K562 (cell line): ENCODE results near the gene MAN1A1. TPM values are rescaled to one million over a fixed set of nuclear protein-coding genes. Genes with fewer than 3 reads are reported as not detected.
A peak's percentile ranks its signal among the peaks of the same experiment; 100 is the strongest.

Experiments used
- ATAC-seq: fragments of 200-7000 bp; cut with Tn5 transposase; 3 replicates; pipeline ENCODE4 v1.9.1; 2020; ENCODE audit warnings: moderate library complexity
- BruUV-seq: library from RNA; stranded (reverse); fragments of 400-500 nt; replicated peaks from 2 replicates; lab custom pipeline; 2021; lab: Mats Ljungman, UMichigan
- CTCF ChIA-PET: fragments of 300-600 bp; formaldehyde crosslinking; extraction: SDS; loops from one replicate; lab custom pipeline; 2021; ENCODE audit warnings: low intra/inter-chr PET ratio; lab: Yijun Ruan, JAX
- POLR2A ChIA-PET: fragments of 300-600, 350-650 bp; sonication (Branson Sonifier 250); formaldehyde crosslinking; extraction: SDS; loops from one replicate; lab custom pipeline; 2021; ENCODE audit warnings: antibody characterized with exemption, inconsistent platforms; lab: Yijun Ruan, JAX
- DNase-seq, 4 experiments: peaks; one replicate each; pipeline versions ENCODE4 v3.0.0 to v3.0.0-alpha.2; 2011 to 2018; ENCODE audit warnings: low spot score in 3 of 4, mixed read lengths in 3 of 4; ENCODE audit errors: extremely low read depth in 1 of 4
- FAIRE-seq: peaks from 2 replicates; lab custom pipeline; 2011; peaks lifted over from hg19 to GRCh38; lab: Jason Lieb, UNC
- H2AFZ ChIP-seq: 2 replicates; pipeline ENCODE4 v1.6.0; 2011; ENCODE audit warnings: low read depth, low read length, control low read depth, inconsistent platforms
- H3K27ac ChIP-seq: fragments of 200-600 bp; 3 replicates; pipeline ENCODE4 v1.8.0; 2011; ENCODE audit warnings: low read depth, mild to moderate bottlenecking, control low read depth, inconsistent platforms, low read length, moderate library complexity, mixed read lengths; ENCODE audit errors: extremely low read depth
- H3K27me3 ChIP-seq, 2 experiments: fragments of 300-600 bp in 1 of 2; 2 replicates in 1 of 2; 3 replicates in 1 of 2; pipeline versions ENCODE4 v1.6.0 to v1.8.0; 2011; ENCODE audit warnings: inconsistent platforms in 2 of 2, low read length in 2 of 2, mild to moderate bottlenecking in 1 of 2, mixed read lengths in 1 of 2, moderate library complexity in 1 of 2; ENCODE audit not compliant: control insufficient read depth in 2 of 2, insufficient read depth in 2 of 2
- H3K36me3 ChIP-seq: fragments of 300-600 bp; 3 replicates; pipeline ENCODE4 v1.8.0; 2011; ENCODE audit warnings: mild to moderate bottlenecking, low read length, inconsistent platforms; ENCODE audit not compliant: control insufficient read depth, insufficient read depth
- H3K4me1 ChIP-seq, 2 experiments: fragments of 200-600 bp in 1 of 2; replicated peaks in 1 of 2; 2 replicates in 1 of 2; 3 replicates in 1 of 2; pipeline versions ENCODE4 v1.5.1 to v1.8.0; 2011; ENCODE audit warnings: inconsistent platforms in 2 of 2, low read length in 2 of 2, mild to moderate bottlenecking in 1 of 2, mixed read lengths in 1 of 2, moderate library complexity in 1 of 2; ENCODE audit not compliant: control insufficient read depth in 2 of 2, insufficient read depth in 2 of 2
- H3K4me2 ChIP-seq: 2 replicates; pipeline ENCODE4 v1.6.1; 2011; ENCODE audit warnings: low read length, control low read depth, inconsistent platforms, mixed read lengths; ENCODE audit not compliant: insufficient read depth
- H3K4me3 ChIP-seq: fragments of 200-600 bp; sonication (generic), shearing (Covaris generic); 2 replicates; pipeline ENCODE4 v1.5.1; 2016; ENCODE audit warnings: control low read depth, inconsistent platforms
- H3K79me2 ChIP-seq: fragments of 200-600 bp; 3 replicates; pipeline ENCODE4 v1.8.0; 2011; ENCODE audit warnings: low read length, inconsistent platforms; ENCODE audit not compliant: control insufficient read depth, insufficient read depth
- H3K9ac ChIP-seq, 2 experiments: 2 replicates each; pipeline versions ENCODE4 v1.6.0 to v1.6.1; 2011; ENCODE audit warnings: low read depth in 2 of 2, low read length in 2 of 2, control low read depth in 1 of 2, inconsistent platforms in 1 of 2, mild to moderate bottlenecking in 1 of 2, mixed read lengths in 1 of 2; ENCODE audit not compliant: insufficient read depth in 1 of 2
- H3K9me1 ChIP-seq: one replicate; pipeline ENCODE4 v1.6.0; 2011; ENCODE audit warnings: inconsistent platforms, mild to moderate bottlenecking, low read length, moderate library complexity; ENCODE audit not compliant: control insufficient read depth, insufficient read depth
- H3K9me3 ChIP-seq: replicated peaks from 2 replicates; pipeline ENCODE4 v1.5.1; 2011; ENCODE audit warnings: low read depth, low read length, inconsistent platforms; ENCODE audit not compliant: control insufficient read depth, insufficient read depth
- H4K20me1 ChIP-seq: replicated peaks from 2 replicates; pipeline ENCODE4 v1.6.1; 2011; ENCODE audit warnings: low read length, inconsistent platforms, mixed read lengths; ENCODE audit not compliant: control insufficient read depth, insufficient read depth
- C11orf30 ChIP-seq: fragments of 450-650 bp; IDR thresholded peaks from 2 replicates; pipeline ENCODE4 v1.6.1; 2016; ENCODE audit warnings: low read depth, mild to moderate bottlenecking
- DNMT1 ChIP-seq: fragments of 450-650 bp; IDR thresholded peaks from 2 replicates; pipeline ENCODE4 v1.6.1; 2016; ENCODE audit warnings: antibody characterized with exemption, mild to moderate bottlenecking
- EP400 ChIP-seq: fragments of 450-650 bp; IDR thresholded peaks from 2 replicates; pipeline ENCODE4 v1.6.1; 2017; ENCODE audit warnings: antibody characterized with exemption, mild to moderate bottlenecking, moderate library complexity
- LCOR ChIP-seq: sonication (generic); formaldehyde crosslinking; IDR thresholded peaks from 2 replicates; pipeline ENCODE4 v1.8.0; 2022; ENCODE audit warnings: mild to moderate bottlenecking, missing genetic modification reagents
- MAFG ChIP-seq: fragments of 450-650 bp; conservative IDR thresholded peaks from 2 replicates; pipeline ENCODE4 v1.6.1; 2016; ENCODE audit warnings: missing genetic modification characterization, missing compliant biosample characterization
- SREBF1 ChIP-seq: fragments of 150-350 bp; IDR thresholded peaks from 2 replicates; pipeline ENCODE4 v1.6.1; 2014; ENCODE audit warnings: antibody characterized with exemption, low read depth, low read length, borderline replicate concordance
- TBL1XR1 ChIP-seq, 2 experiments: IDR thresholded peaks; 2 replicates each; pipeline ENCODE4 v1.6.1; 2012; ENCODE audit warnings: improper control_type of control experiment in 2 of 2, low read length in 2 of 2, mild to moderate bottlenecking in 1 of 2
- TBP ChIP-seq: optimal IDR thresholded peaks from 2 replicates; pipeline ENCODE3; 2011; ENCODE audit warnings: low read depth, low read length, improper control_type of control experiment
- ZNF316 ChIP-seq: fragments of 450-650 bp; IDR thresholded peaks from 2 replicates; pipeline ENCODE4 v1.6.1; 2016
- WGBS: fragments of 100-300 bp; shearing (Covaris generic); methylation state at CpG from one replicate; pipeline ENCODE4 v1.1.6; 2016; ENCODE audit warnings: low coverage, mixed read lengths; ENCODE audit not compliant: insufficient coverage; ENCODE audit errors: missing lambda C conversion rate; 5-methylcytosine and 5-hydroxymethylcytosine counted together
- in situ Hi-C: fragments of 300-500 bp; cut with MboI; formaldehyde crosslinking; loops from 4 replicates; pipeline ENCODE4 v1.15.0; 2018; ENCODE audit warnings: inconsistent platforms, mixed read lengths
- intact Hi-C: fragments of 100-400 bp; cut with micrococcal nuclease; formaldehyde crosslinking; loops from 2 replicates; pipeline ENCODE4 v1.14.2; 2022
- polyA plus RNA-seq, 8 experiments: library from polyadenylated mRNA; depleted of rRNA in 4 of 8; stranded (reverse) in 5 of 8; unstranded in 3 of 8; fragments of >200 nt; fragmentation: Nextera tagmentation in 2 of 8; fragmentation: Illumina TruSeq in 1 of 8; extraction: Ambion mirVana in 2 of 8; extraction: Trizol in 1 of 8; gene quantifications; 2 replicates each; pipeline versions ENCODE4 v1.2.1 to v1.2.3, GENCODE V29; 2011 to 2014; ENCODE audit warnings: inconsistent platforms in 1 of 8, missing spikeins in 1 of 8
- total RNA-seq, 7 experiments: library from RNA; depleted of rRNA in 6 of 7; stranded (reverse); fragments of >200 nt in 6 of 7; fragmentation: Illumina TruSeq in 2 of 7; extraction: Trizol in 2 of 7; gene quantifications; 2 replicates each; pipeline versions ENCODE4 v1.2.1 to v1.2.3, GENCODE V29; 2011 to 2021; ENCODE audit warnings: low replicate concordance in 1 of 7
- TF ChIP-seq, protein P1 (sequence below), 2 experiments: fragments of 150-350 bp in 1 of 2; IDR thresholded peaks; 2 replicates each; pipeline ENCODE4 v1.6.1; 2012 to 2016; ENCODE audit warnings: low read depth in 2 of 2, low read length in 2 of 2, mild to moderate bottlenecking in 1 of 2, moderate library complexity in 1 of 2

Gene MAN1A1
- total and polyA plus RNA-seq, 9 of the 15 experiments (the other 6 are each of a cell fraction or from before 2014, with no cell fraction given) = 24.5 to 78.4 (median 59.7) TPM

DNA sequence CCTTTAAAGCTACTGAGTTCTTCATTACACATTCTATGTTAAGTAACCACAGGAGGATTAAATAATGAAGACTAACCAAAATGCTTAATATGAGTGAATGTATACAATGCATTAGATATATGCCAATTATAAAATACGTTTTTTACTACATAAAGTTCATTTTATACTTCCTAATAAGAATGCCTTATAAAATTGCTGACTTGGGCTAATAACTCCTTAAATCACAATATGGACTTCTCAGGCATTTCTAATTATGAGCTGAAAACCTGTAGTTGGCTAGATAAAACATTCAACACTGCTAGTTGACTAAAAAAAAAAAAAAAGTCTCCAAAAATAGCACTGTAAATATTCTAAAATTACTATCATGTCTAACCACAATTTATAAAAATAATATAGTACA lies 11.8 kb downstream of the MAN1A1 start:
- Histone ChIP-seq H3K27me3 (no peaks in the 10 kb centered on the region), H3K4me3 (no peak overlapping the region), H3K27ac (no peak overlapping the region), H3K4me1 (peaks cover 5 to 63% of the 10 kb centered on the region in 2 experiments; a peak in 4 of 5 replicates), H3K36me3 (peaks cover 92% of the 10 kb centered on the region), H3K9ac (no peak overlapping the region), H3K9me1 (no peaks in the 10 kb centered on the region), H3K9me3 (no peaks in the 10 kb centered on the region), H3K79me2 (peaks cover 99% of the 10 kb centered on the region), H2AFZ (no peak overlapping the region), H4K20me1 (peaks cover 31% of the 10 kb centered on the region), H3K4me2 (no peak overlapping the region)
- ATAC-seq (no peak), DNase-seq (no peak), FAIRE-seq (no peak)
- 53% methylated on average over 1 of the region's 1 CpG for WGBS
- BruUV-seq = no TSS peak
- ChIA-PET CTCF (no interaction called here), POLR2A (interaction anchor here (1.2 to 2.3 kb wide), 3 partner anchors 8 to 12 kb away, joined by 4 to 8 read pairs (median 4); no protein-coding TSS in a partner anchor)
- in situ Hi-C loops = no loop called here
- intact Hi-C loops = no loop called here
- no peak for TF ChIP-seq SREBF1
- TF ChIP-seq MAFG (tag) = peak; percentile 33; the same call in 1 of the 2 replicates
- peak; percentile 86 for TF ChIP-seq ZNF316
- TF ChIP-seq C11orf30 = peak; percentile 74
- no peak for TF ChIP-seq LCOR (CRISPR knock-in tag)
- TF ChIP-seq TBP = no peak

DNA sequence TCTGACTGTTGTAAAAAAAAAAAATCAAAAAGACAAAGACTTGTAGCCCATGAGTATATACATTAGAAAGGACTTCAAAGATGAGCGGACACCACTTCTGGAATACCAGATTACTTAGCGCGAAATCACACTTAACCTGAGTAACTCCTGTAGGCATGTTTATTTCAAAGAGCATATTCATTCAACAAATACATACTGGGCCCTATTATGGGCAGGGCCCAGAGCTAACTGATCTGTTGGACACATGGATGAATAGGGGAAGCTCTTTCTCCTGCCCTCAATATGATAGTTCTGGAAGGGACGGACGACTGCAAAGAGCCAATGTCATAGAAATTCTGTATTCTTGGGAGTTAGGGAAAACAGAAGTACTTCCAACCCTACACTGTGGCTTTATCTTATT lies 12.3 kb downstream of the MAN1A1 start:
- H3K9ac ChIP-seq = no peak overlapping the region
- peaks cover 98% of the 10 kb centered on the region for H3K79me2 ChIP-seq
- no peak overlapping the region for H3K4me3 ChIP-seq
- H3K4me2 ChIP-seq = no peak overlapping the region
- peaks cover 26% of the 10 kb centered on the region for H4K20me1 ChIP-seq
- intact Hi-C loops = no loop called here
- H2AFZ ChIP-seq = no peak overlapping the region
- no peaks in the 10 kb centered on the region for H3K9me1 ChIP-seq
- no peaks in the 10 kb centered on the region for H3K27me3 ChIP-seq
- H3K9me3 ChIP-seq = no peaks in the 10 kb centered on the region
- WGBS = 98% methylated on average over 5 of the region's 5 CpGs
- FAIRE-seq = no peak
- H3K36me3 ChIP-seq = peaks cover 90% of the 10 kb centered on the region
- no peak overlapping the region for H3K27ac ChIP-seq
- ATAC-seq = no peak
- TSS peak; percentile 4 for BruUV-seq
- peaks cover 5 to 58% of the 10 kb centered on the region in 2 experiments; a peak in 4 of 5 replicates for H3K4me1 ChIP-seq
- ChIA-PET CTCF (no interaction called here), POLR2A (interaction anchor here (2.3 kb wide), 1 partner anchor 10 kb away, joined by 8 read pairs; no protein-coding TSS in a partner anchor)
- TF ChIP-seq, protein P1, sequence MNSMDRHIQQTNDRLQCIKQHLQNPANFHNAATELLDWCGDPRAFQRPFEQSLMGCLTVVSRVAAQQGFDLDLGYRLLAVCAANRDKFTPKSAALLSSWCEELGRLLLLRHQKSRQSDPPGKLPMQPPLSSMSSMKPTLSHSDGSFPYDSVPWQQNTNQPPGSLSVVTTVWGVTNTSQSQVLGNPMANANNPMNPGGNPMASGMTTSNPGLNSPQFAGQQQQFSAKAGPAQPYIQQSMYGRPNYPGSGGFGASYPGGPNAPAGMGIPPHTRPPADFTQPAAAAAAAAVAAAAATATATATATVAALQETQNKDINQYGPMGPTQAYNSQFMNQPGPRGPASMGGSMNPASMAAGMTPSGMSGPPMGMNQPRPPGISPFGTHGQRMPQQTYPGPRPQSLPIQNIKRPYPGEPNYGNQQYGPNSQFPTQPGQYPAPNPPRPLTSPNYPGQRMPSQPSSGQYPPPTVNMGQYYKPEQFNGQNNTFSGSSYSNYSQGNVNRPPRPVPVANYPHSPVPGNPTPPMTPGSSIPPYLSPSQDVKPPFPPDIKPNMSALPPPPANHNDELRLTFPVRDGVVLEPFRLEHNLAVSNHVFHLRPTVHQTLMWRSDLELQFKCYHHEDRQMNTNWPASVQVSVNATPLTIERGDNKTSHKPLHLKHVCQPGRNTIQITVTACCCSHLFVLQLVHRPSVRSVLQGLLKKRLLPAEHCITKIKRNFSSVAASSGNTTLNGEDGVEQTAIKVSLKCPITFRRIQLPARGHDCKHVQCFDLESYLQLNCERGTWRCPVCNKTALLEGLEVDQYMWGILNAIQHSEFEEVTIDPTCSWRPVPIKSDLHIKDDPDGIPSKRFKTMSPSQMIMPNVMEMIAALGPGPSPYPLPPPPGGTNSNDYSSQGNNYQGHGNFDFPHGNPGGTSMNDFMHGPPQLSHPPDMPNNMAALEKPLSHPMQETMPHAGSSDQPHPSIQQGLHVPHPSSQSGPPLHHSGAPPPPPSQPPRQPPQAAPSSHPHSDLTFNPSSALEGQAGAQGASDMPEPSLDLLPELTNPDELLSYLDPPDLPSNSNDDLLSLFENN (IDR thresholded peaks at IDR 0.05; ENCODE audit: low read depth in 2 of 2, low read length in 2 of 2) = no peak
- no peak for TF ChIP-seq DNMT1
- no peak for TF ChIP-seq TBL1XR1 (IDR thresholded peaks at IDR 0.05; ENCODE audit: low read length in 2 of 2)
- 0 out of 2 replicates have a peak, but pooled peaks have one; percentile 5 for TF ChIP-seq EP400
- no peak for DNase-seq
- in situ Hi-C loops = no loop called here
